Prostate gland (tissue), 2 donors: Measurements from ENCODE around the gene MED8.

Experiments used
- POLR2A ChIP-seq: fragments of 450-650 bp; IDR thresholded peaks from one replicate; pipeline ENCODE4 v1.6.1; 2016; ENCODE audit warnings: antibody characterized with exemption, mild to moderate bottlenecking
- TF ChIP-seq, protein P1 (sequence below), 4 experiments: fragments of 200-600 bp in 2 of 4; fragments of 450-650 bp in 2 of 4; sonication (generic) in 2 of 4; IDR thresholded peaks; 1 replicate in 3 of 4; 2 replicates in 1 of 4; pipeline ENCODE4 v1.5.1; 2016 to 2019; ENCODE audit warnings: antibody characterized with exemption in 4 of 4, mild to moderate bottlenecking in 2 of 4, moderate library complexity in 2 of 4

DNA sequence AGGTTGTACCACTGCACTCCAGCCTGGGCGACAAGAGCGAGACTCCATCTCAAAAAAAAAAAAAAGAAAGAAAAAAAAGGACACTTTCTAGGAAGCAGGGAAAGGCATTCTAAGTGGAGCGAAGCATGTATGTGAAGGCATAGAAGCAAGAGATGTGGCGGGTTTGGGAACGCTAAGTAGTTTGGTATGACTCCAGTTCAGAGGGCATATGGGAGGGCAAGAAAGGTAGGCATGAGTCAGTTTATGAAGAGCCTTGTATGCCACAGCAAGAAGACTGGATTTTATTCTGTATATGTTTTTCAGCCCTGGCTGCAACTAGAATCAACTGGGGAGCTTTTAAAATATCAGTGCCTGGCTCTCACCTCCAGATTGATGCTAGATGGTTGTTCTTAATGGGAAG, 17.4 kb downstream of the MED8 start:
- TF ChIP-seq, protein P1, sequence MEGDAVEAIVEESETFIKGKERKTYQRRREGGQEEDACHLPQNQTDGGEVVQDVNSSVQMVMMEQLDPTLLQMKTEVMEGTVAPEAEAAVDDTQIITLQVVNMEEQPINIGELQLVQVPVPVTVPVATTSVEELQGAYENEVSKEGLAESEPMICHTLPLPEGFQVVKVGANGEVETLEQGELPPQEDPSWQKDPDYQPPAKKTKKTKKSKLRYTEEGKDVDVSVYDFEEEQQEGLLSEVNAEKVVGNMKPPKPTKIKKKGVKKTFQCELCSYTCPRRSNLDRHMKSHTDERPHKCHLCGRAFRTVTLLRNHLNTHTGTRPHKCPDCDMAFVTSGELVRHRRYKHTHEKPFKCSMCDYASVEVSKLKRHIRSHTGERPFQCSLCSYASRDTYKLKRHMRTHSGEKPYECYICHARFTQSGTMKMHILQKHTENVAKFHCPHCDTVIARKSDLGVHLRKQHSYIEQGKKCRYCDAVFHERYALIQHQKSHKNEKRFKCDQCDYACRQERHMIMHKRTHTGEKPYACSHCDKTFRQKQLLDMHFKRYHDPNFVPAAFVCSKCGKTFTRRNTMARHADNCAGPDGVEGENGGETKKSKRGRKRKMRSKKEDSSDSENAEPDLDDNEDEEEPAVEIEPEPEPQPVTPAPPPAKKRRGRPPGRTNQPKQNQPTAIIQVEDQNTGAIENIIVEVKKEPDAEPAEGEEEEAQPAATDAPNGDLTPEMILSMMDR (IDR thresholded peaks at IDR 0.05): no peak
- no peak for TF ChIP-seq POLR2A
